AG04450 (cell line): ENCODE results near the gene ATP8A2. TPM values are rescaled to one million over a fixed set of nuclear protein-coding genes. Genes with fewer than 3 reads are reported as not detected.

Experiments
- CTCF ChIA-PET: fragments of 300-600, 350-600 bp; formaldehyde crosslinking; extraction: SDS; loops from one replicate; lab custom pipeline; 2022; ENCODE audit warnings: antibody characterized with exemption, inconsistent platforms; lab: Charles Lee
- POLR2A ChIA-PET: fragments of 350-600 bp; formaldehyde crosslinking; extraction: SDS; loops from one replicate; lab custom pipeline; 2021; ENCODE audit warnings: antibody characterized with exemption, inconsistent platforms; lab: Yijun Ruan, JAX
- DNase-seq: peaks from one replicate; pipeline ENCODE4 v3.0.0-alpha.2; 2011; ENCODE audit warnings: low read depth, low spot score
- H3K27ac ChIP-seq: one replicate; pipeline ENCODE4 v1.5.1; 2012; ENCODE audit warnings: low read depth, low read length, control low read depth
- H3K27me3 ChIP-seq: one replicate; pipeline ENCODE4 v1.6.0; 2012; ENCODE audit warnings: low read length; ENCODE audit not compliant: control insufficient read depth, insufficient read depth
- H3K4me3 ChIP-seq: 2 replicates; pipeline ENCODE4 v1.5.1; 2011; ENCODE audit warnings: mild to moderate bottlenecking, low read depth, low read length, control low read depth
- H3K9me3 ChIP-seq: 2 replicates; pipeline ENCODE4 v1.5.1; 2012; ENCODE audit warnings: low read length; ENCODE audit not compliant: control insufficient read depth, insufficient read depth
- CTCF ChIP-seq: IDR thresholded peaks from 2 replicates; pipeline ENCODE4 v1.5.1; 2011; ENCODE audit warnings: low read depth, low read length, control low read depth, inconsistent platforms
- polyA plus RNA-seq: library from polyadenylated mRNA; depleted of rRNA; stranded (reverse); fragments of >200 nt; gene quantifications from 2 replicates; pipeline ENCODE4 v1.2.3, GENCODE V29; 2011

ATP8A2 gene
- polyA plus RNA-seq, 1 experiment: 0.19 TPM

- no peak for TF ChIP-seq CTCF
- Histone ChIP-seq H3K9me3 (no peaks in the 10 kb centered on the region), H3K27me3 (no peaks in the 10 kb centered on the region), H3K4me3 (no peak overlapping the region), H3K27ac (no peak overlapping the region)
- CTCF ChIA-PET: no interaction called here
- POLR2A ChIA-PET: no interaction called here
- DNase-seq: no peak
Observed at GRCh38 chr13:25864116-25864515, 492.3 kb downstream of the ATP8A2 start.

- DNase-seq: no peak
- CTCF ChIA-PET: no interaction called here
- POLR2A ChIA-PET: no interaction called here
- no peak overlapping the region for H3K4me3 ChIP-seq
- TF ChIP-seq CTCF: no peak
- H3K27me3 ChIP-seq: no peaks in the 10 kb centered on the region
- H3K9me3 ChIP-seq: no peaks in the 10 kb centered on the region
- H3K27ac ChIP-seq: no peak overlapping the region
Observed at GRCh38 chr13:25864936-25865335, 493.2 kb downstream of the ATP8A2 start.

GRCh38 chr13:25865391-25865790, 493.6 kb downstream of the ATP8A2 start:
- H3K4me3 ChIP-seq: no peak overlapping the region
- no peak overlapping the region for H3K27ac ChIP-seq
- ChIA-PET CTCF (no interaction called here), POLR2A (no interaction called here)
- no peak for TF ChIP-seq CTCF
- no peaks in the 10 kb centered on the region for H3K9me3 ChIP-seq
- no peak for DNase-seq
- no peaks in the 10 kb centered on the region for H3K27me3 ChIP-seq

- Histone ChIP-seq H3K4me3 (no peak overlapping the region), H3K27me3 (no peaks in the 10 kb centered on the region), H3K9me3 (no peaks in the 10 kb centered on the region), H3K27ac (no peak overlapping the region)
- ChIA-PET POLR2A (no interaction called here), CTCF (no interaction called here)
- TF ChIP-seq CTCF: no peak
- no peak for DNase-seq
Observed at GRCh38 chr13:25867038-25867437, 495.3 kb downstream of the ATP8A2 start.

- H3K9me3 ChIP-seq: no peaks in the 10 kb centered on the region
- POLR2A ChIA-PET: no interaction called here
- H3K4me3 ChIP-seq: no peak overlapping the region
- no peak overlapping the region for H3K27ac ChIP-seq
- CTCF ChIA-PET: no interaction called here
- DNase-seq: no peak
- no peak for TF ChIP-seq CTCF
- no peaks in the 10 kb centered on the region for H3K27me3 ChIP-seq
Observed at GRCh38 chr13:25868490-25868889, 496.7 kb downstream of the ATP8A2 start.
